Astrocyte of the spinal cord (primary cell): ENCODE data around the gene LUC7L.

Experiments used
- DNase-seq: peaks from one replicate; pipeline ENCODE4 v3.0.0; 2011; ENCODE audit warnings: low read depth, low spot score
- H3K4me3 ChIP-seq: 2 replicates; pipeline ENCODE4 v1.5.1; 2011; ENCODE audit warnings: low read depth, mild to moderate bottlenecking, low read length, moderate library complexity
- in situ Hi-C: cut with HindIII; loops from 2 replicates; pipeline ENCODE4 v1.10.0; 2017; ENCODE audit warnings: low sequenced_read_pairs
- TF ChIP-seq, protein P1 (sequence below): IDR thresholded peaks from 2 replicates; pipeline ENCODE4 v1.5.1; 2012; ENCODE audit warnings: low read depth, mild to moderate bottlenecking, low read length, inconsistent platforms

The LUC7L gene

DNA sequence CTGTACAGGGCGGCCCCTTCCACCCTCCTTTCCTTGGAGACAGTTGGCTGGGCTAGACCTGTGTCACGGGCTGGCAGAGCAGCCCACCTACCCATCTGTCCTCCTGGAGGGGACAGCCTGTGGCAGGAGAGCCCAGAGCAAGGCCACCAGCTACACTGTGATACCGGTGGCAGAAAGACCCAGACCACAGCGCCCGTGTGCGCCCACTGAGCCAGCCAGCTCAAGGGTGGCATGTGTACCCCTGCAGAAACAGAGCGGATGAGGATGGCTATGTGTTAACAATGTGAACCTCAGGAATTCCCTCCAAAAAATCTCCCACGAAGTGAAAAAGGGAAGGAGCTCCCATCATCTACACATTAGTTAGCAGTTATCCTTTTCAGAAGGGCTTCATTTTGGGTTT, 41.9 kb downstream of the LUC7L start:
- TF ChIP-seq, protein P1, sequence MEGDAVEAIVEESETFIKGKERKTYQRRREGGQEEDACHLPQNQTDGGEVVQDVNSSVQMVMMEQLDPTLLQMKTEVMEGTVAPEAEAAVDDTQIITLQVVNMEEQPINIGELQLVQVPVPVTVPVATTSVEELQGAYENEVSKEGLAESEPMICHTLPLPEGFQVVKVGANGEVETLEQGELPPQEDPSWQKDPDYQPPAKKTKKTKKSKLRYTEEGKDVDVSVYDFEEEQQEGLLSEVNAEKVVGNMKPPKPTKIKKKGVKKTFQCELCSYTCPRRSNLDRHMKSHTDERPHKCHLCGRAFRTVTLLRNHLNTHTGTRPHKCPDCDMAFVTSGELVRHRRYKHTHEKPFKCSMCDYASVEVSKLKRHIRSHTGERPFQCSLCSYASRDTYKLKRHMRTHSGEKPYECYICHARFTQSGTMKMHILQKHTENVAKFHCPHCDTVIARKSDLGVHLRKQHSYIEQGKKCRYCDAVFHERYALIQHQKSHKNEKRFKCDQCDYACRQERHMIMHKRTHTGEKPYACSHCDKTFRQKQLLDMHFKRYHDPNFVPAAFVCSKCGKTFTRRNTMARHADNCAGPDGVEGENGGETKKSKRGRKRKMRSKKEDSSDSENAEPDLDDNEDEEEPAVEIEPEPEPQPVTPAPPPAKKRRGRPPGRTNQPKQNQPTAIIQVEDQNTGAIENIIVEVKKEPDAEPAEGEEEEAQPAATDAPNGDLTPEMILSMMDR, result no peak
- no peak for DNase-seq
- in situ Hi-C loops, result no loop called here
- no peak overlapping the region for H3K4me3 ChIP-seq

DNA sequence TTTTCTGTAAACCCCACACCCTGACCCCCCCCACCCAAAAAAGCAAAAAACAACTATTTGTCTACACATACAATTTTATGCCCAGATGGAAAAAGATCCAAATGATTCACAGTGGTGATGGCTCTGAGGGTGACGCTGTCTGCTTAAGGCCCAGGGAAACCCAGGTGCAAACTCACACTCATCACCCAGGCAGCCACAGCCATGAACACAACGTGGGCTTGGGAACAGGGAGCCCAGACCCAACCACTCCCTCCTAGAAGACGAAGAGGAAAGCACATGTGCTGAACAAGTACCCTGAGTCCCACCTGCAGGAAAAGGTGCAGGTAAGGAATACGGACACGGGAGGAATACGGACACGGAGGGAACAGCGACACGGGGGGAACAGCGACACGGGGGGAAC, 43.6 kb downstream of the LUC7L start:
- in situ Hi-C loops, result no loop called here
- no peak for DNase-seq
- TF ChIP-seq, protein P1, result no peak
- H3K4me3 ChIP-seq, result no peak overlapping the region

DNA sequence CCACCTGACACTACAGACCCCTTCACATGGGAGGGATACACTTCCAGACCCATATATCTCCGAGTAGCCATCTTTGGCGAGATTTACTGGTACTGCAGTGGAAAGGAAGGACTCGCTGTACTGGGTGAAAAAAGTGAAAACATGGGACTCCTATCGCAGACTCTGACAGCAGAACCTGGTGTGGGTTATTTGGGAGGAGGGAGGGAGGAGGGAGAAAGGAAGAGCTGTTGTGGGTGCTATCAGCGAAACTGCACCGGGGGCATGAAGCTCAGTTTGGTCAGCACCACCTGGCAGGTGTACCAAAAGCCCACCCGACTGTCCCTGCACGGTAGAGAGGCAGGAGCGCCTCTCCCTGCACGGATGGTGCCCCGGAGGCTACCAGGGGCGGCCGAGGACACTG, 44.0 kb downstream of the LUC7L start:
- TF ChIP-seq, protein P1, result no peak
- DNase-seq, result no peak
- H3K4me3 ChIP-seq, result no peak overlapping the region
- in situ Hi-C loops, result no loop called here

DNA sequence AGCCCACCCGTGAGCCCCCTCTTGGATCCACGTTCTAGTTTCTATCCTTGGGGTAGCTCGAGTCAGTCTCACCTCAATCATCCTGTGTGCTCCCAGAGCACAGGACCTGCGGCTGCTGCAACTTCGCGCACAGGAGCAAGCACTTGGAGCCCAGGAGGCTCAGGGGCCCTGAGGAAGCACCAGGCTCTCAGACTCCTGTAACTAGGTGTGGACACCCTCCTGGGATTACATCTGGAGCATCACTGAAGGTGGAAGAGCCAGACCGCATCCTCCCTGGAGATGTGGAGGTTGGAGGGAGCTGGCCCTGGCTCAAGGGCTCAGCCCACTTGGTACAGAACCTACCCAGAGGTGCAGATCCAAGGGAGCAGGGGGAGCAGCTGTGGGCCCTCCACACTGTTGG, 46.2 kb downstream of the LUC7L start:
- DNase-seq, result no peak
- TF ChIP-seq, protein P1, result no peak
- H3K4me3 ChIP-seq, result no peak overlapping the region
- in situ Hi-C loops, result no loop called here

- in situ Hi-C loops, result no loop called here
- TF ChIP-seq, protein P1, result peak; percentile 88
- DNase-seq, result peak; percentile 9
- no peak overlapping the region for H3K4me3 ChIP-seq
Measured at GRCh38 chr16:181565-182021, 47.7 kb downstream of the LUC7L start.

GRCh38 chr16:180681-181564, 48.3 kb downstream of the LUC7L start:
- in situ Hi-C loops, result no loop called here
- peak overlapping the region; percentile 26 for H3K4me3 ChIP-seq
- DNase-seq, result peak; percentile 65
- TF ChIP-seq, protein P1, result no peak
